ENCODE data around the gene SH3TC2. TPM values are rescaled to one million over a fixed set of nuclear protein-coding genes. Genes with fewer than 3 reads are reported as not detected.
"Not testable (repeated sequence)": the region's sequence is repeated elsewhere in the genome, so short reads cannot be mapped to it uniquely, and the experiment has no call there.

SH3TC2 gene
- total and polyA plus RNA-seq, 12 donors, result 0.14 to 1.2 (median 0.46) TPM

GRCh38 chr5:149079883-149080282 lies 17.0 kb upstream of the SH3TC2 start:
- Histone ChIP-seq H3K27me3 (no peaks in the 10 kb centered on the region), H3K36me3 (replicated peaks in 1 of 2) (no peaks in the 10 kb centered on the region), H3K9me3 (replicated peaks in 1 of 3) (no peaks in the 10 kb centered on the region), H3K4me3 (no peak overlapping the region), H3K4me1 (replicated peaks in 1 of 2) (no peaks in the 10 kb centered on the region), H3K27ac (no peak overlapping the region)
- DNase-seq, result no peak
- intact Hi-C loops (cut with DNase I), result no loop called here
- TF ChIP-seq POLR2A (IDR thresholded peaks at IDR 0.05), result no peak
- TF ChIP-seq, protein P1, sequence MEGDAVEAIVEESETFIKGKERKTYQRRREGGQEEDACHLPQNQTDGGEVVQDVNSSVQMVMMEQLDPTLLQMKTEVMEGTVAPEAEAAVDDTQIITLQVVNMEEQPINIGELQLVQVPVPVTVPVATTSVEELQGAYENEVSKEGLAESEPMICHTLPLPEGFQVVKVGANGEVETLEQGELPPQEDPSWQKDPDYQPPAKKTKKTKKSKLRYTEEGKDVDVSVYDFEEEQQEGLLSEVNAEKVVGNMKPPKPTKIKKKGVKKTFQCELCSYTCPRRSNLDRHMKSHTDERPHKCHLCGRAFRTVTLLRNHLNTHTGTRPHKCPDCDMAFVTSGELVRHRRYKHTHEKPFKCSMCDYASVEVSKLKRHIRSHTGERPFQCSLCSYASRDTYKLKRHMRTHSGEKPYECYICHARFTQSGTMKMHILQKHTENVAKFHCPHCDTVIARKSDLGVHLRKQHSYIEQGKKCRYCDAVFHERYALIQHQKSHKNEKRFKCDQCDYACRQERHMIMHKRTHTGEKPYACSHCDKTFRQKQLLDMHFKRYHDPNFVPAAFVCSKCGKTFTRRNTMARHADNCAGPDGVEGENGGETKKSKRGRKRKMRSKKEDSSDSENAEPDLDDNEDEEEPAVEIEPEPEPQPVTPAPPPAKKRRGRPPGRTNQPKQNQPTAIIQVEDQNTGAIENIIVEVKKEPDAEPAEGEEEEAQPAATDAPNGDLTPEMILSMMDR (IDR thresholded peaks at IDR 0.05), result no peak

- intact Hi-C loops (cut with DNase I); H3K27ac ChIP-seq; H3K9me3 ChIP-seq (replicated peaks in 1 of 3); H3K4me3 ChIP-seq; H3K4me1 ChIP-seq (replicated peaks in 1 of 2); H3K27me3 ChIP-seq; DNase-seq; H3K36me3 ChIP-seq (replicated peaks in 1 of 2): not testable (repeated sequence)
Measured at GRCh38 chr5:149074071-149074470, 11.2 kb upstream of the SH3TC2 start.

GRCh38 chr5:149073213-149073612 lies 10.4 kb upstream of the SH3TC2 start:
- no peaks in the 10 kb centered on the region for H3K36me3 ChIP-seq (replicated peaks in 1 of 2)
- intact Hi-C loops (cut with DNase I), result no loop called here
- TF ChIP-seq POLR2A (IDR thresholded peaks at IDR 0.05), result no peak
- TF ChIP-seq, protein P1 (IDR thresholded peaks at IDR 0.05), result no peak
- H3K4me3 ChIP-seq, result no peak overlapping the region
- no peaks in the 10 kb centered on the region for H3K4me1 ChIP-seq (replicated peaks in 1 of 2)
- no peak for DNase-seq
- H3K27ac ChIP-seq, result no peak overlapping the region
- H3K27me3 ChIP-seq, result no peaks in the 10 kb centered on the region
- no peaks in the 10 kb centered on the region for H3K9me3 ChIP-seq (replicated peaks in 1 of 3)
- 67 to 83% (median 79%) methylated on average over 1 of the region's 1 CpG for WGBS, 4 donors

DNA sequence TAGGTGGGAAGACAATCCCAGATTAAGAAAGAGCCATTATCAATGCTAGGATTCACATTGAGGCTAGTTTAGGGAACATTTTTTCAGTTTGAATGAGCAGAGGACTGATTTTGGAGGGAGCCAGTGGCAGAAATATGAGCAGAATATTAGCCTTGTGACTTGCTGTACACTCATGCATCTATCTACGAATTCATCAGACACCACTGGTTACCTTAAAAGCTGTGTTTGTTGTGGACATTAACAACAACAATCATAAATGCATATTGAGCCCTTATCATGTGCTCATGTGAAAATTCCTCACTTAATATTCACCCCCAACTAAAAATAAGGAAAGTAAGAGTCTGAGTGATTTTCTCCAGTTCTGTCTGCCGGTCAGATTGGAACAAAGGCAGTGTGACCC lies 9.9 kb upstream of the SH3TC2 start:
- H3K36me3 ChIP-seq (replicated peaks in 1 of 2), result no peaks in the 10 kb centered on the region
- TF ChIP-seq, protein P1 (IDR thresholded peaks at IDR 0.05), result no peak
- TF ChIP-seq POLR2A (IDR thresholded peaks at IDR 0.05), result no peak
- no peaks in the 10 kb centered on the region for H3K9me3 ChIP-seq (replicated peaks in 1 of 3)
- WGBS, 4 donors, result 75 to 90% (median 85%) methylated on average over 2 of the region's 2 CpGs
- H3K27me3 ChIP-seq, result no peaks in the 10 kb centered on the region
- no peak for DNase-seq
- no peaks in the 10 kb centered on the region for H3K4me1 ChIP-seq (replicated peaks in 1 of 2)
- H3K27ac ChIP-seq, result no peak overlapping the region
- intact Hi-C loops (cut with DNase I), result no loop called here
- H3K4me3 ChIP-seq, result no peak overlapping the region

DNA sequence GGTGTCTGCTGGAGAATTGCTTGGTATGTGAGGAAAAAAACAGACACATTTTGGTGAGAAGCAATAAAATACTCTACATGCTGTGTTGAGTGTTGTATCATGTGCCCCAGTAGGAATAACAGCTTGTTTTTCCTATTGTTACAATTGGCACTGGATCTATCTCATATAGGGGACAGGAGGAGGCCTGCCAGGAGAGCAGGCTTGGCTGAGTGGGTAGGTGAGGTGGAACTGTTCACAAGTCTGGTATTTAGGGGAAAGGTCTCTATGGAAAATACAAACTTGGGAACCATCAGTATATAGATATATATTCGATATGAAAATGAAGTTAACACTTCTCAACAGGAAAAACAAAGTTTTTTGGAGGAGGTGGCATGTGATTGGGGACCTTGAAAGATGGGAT lies 9.5 kb upstream of the SH3TC2 start:
- Histone ChIP-seq H3K9me3 (replicated peaks in 1 of 3) (no peaks in the 10 kb centered on the region), H3K4me3 (no peak overlapping the region), H3K4me1 (replicated peaks in 1 of 2) (no peaks in the 10 kb centered on the region), H3K27me3 (no peaks in the 10 kb centered on the region), H3K36me3 (replicated peaks in 1 of 2) (no peaks in the 10 kb centered on the region), H3K27ac (no peak overlapping the region)
- no peak for DNase-seq
- 68 to 86% (median 80%) methylated on average over 1 of the region's 1 CpG for WGBS, 4 donors
- TF ChIP-seq, protein P1 (IDR thresholded peaks at IDR 0.05), result no peak
- TF ChIP-seq POLR2A (IDR thresholded peaks at IDR 0.05), result no peak
- intact Hi-C loops (cut with DNase I), result no loop called here
